GOT3 (cell line): ENCODE results near the gene DNAAF5.
"Not testable (repeated sequence)": the region's sequence is repeated elsewhere in the genome, so short reads cannot be mapped to it uniquely, and the experiment has no call there.

ENCODE experiments used
- DNase-seq: peaks from one replicate; lab custom pipeline; 2025; ENCODE audit warnings: mixed read lengths; lab: John Stamatoyannopoulos, UW

DNAAF5 gene

GRCh38 chr7:730501-731439 lies 4.3 kb downstream of the DNAAF5 start:
- DNase-seq = no peak

GRCh38 chr7:731440-732085 lies 5.1 kb downstream of the DNAAF5 start:
- no peak for DNase-seq

DNA sequence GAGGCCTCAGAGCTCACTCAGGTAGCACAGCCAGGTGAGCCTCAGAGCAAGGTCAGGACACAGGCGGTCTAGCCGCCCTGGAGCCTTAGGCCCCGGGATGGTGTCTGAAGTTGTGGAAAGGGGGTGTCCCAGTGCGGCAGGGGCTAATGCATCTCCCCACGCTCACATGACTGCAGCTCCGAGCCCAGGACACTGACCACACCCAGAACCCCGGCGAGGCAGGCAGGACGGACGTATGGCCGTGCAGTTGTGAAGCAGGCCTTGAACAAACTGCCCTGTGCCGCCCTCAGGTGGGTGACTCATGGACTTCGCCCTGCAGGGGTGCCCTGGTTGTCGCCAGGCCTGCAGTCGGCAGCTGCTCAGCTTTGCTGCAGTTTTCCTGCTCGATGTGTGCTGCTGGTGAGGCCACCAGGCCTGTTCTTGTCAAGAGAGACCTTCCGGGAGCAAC lies 5.6 kb downstream of the DNAAF5 start:
- DNase-seq = no peak

DNA sequence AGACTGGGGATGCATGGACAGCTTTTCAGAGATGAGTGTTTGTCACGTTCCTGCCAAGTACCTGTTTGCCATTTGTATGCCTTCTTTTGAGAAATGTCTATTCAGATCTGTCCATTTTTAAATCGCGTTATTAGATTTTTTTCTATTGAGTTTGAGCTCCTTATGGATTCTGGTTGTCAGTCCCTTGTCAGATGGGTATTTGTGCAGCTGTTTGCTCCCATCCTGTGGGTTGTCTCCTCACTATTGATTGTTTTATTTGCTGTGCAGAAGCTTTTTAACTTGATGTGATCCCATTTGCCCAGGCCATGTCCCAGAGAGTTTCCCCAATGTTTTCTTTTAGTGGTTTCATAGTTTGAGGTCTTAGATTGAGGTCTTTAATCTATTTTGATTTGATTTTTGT lies 6.1 kb downstream of the DNAAF5 start:
- DNase-seq = no peak

GRCh38 chr7:734214-734613 lies 7.7 kb downstream of the DNAAF5 start:
- DNase-seq = no peak

- DNase-seq = no peak
Measured at GRCh38 chr7:734808-735207, 8.3 kb downstream of the DNAAF5 start.

- no peak for DNase-seq
Measured at GRCh38 chr7:738241-738640, 11.7 kb downstream of the DNAAF5 start.

DNA sequence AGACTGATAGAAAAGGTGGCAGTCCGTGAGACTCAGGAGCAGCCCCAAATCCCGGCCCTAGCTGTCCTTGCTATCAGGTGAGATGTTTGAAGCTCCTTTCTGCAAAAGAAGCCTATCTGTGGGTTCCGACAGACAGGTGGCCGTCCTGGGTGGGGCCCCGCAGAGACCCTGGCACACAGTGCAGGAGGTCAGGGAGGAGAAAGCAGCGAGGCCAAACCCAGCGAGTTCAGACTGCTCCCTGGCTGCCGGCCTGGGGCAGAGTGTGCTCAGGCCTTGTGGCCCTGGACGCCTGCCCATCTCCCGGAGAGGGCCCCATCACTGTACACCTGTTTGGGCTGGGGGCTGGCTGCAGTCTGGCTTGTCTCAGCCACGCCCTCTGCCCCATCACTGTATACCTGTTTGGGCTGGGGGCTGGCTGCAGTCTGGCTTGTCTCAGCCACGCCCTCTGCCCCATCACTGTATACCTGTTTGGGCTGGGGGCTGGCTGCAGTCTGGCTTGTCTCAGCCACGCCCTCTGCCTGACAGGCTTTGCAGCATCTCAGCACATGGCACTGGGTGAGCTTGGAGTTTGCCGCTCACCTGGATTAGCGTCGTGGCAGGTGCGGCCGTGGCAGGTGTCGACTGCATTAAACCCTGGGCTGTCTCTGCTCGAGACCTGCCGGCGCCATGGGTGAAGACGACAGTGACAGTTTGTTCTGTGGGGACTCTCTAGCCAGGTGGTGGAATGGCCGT lies 12.4 kb downstream of the DNAAF5 start:
- no peak for DNase-seq

DNA sequence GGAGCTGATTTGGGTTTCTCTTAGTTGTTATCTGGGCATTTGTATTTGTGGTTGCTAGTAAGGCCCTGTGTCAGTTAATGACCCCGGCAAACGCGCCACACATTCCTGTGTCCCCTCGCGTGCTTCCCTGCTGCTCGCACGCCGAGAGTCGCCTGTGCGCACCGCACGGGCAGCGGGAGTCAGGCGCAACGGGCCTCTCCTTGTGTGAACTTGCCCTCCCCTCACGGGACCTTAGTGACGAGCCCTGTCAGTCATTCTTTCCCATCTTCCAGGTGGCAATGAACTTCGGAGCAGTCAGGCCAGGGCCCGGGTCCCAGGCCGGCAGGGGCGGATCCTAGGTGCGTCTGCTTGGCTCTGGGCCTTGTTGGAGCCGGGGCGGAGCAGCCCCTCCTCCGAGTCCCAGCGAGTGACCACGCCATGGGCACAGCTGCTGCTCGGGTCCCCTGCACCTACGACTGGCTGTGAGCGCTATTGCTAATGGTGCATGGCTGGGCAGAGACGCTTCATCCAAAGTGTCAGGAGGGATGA lies 13.0 kb downstream of the DNAAF5 start:
- DNase-seq = no peak

DNA sequence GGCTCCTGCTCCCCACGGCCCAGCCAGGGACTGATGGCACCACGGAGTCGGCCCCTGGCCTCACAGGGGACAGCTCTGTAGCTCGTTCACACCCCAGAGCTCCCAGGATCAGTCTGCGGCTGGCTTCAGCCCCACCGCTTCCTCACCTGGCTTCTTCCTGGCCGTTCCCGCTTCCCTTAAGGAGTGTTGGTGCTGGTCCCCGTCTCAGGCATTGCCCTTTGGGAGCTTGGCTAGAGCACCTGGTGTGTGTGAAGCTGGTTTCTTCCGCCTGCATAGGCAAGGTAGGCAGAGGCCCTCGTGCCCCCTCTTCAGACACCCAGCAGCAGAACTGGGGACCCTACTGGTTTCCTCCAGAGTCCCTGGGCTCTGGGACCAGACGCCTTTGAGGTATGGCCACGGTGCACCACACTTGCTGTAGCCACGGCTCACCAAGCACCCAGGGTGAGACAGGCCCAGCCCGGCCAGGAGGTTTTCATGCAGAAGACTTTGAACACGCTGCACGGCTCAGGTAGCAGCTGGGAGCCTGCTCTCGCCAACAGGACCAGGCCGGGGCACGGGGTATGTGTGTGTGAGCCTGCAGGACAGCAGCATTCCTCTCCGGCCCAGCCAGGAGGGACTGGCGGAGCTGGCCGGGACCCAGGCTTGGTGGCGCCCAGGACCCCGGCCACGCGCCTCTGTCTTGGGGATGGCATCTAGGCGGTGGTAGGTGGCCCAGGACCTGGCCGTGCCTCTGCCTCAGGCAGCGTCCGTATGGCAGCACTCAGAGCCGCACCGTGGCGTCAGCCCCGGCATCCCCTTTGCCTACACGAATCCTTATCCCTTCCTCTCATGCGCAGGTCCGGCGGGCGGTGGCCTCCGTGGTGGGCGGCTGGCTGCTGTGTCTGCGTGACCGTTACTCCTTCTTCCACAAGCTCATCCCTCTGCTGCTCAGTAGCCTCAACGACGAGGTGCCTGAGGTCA lies 13.8 kb downstream of the DNAAF5 start:
- DNase-seq = no peak

DNA sequence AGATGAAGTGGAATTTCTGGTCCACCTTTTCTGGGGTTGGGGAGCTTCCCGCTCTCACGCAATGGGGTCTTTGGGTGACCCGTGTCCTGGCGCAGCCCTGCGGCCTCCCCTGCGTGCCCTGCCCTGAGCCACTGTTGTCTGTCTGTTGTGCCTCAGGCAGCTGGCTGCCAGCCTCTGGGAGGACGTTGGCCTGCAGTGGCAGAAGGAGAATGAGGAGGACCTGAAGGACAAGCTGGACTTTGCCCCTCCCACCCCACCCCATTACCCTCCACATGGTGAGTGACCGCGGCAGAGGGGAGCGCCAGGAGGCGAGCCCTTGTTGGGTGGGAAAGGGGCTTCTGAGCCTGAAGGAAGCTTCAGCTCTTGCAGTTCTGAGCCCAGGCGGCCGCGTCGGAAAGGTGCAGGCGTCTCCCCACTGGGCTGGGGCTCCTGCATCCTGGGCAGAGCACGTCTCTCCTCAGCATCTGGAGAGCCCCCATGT lies 14.7 kb downstream of the DNAAF5 start:
- no peak for DNase-seq

GRCh38 chr7:741850-742249 lies 15.4 kb downstream of the DNAAF5 start:
- DNase-seq = no peak

GRCh38 chr7:742791-743190 lies 16.3 kb downstream of the DNAAF5 start:
- DNase-seq = no peak

GRCh38 chr7:743341-744127 lies 17.0 kb downstream of the DNAAF5 start:
- not testable (repeated sequence) for DNase-seq

DNA sequence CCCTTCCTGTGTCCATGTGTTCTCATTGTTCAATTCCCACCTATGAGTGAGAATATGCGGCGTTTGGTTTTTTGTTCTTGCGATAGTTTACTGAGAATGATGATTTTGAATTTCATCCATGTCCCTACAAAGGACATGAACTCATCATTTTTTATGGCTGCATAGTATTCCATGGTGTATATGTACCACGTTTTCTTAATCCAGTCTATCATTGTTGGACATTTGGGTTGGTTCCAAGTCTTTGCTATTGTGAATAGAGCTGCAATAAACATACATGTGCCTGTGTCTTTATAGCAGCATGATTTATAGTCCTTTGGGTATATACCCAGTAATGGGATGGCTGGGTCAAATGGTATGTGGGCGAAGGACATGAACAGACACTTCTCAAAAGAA lies 17.6 kb downstream of the DNAAF5 start:
- DNase-seq = not testable (repeated sequence)

GRCh38 chr7:744854-745430 lies 18.4 kb downstream of the DNAAF5 start:
- DNase-seq = no peak

- DNase-seq = no peak
Measured at GRCh38 chr7:745431-746154, 19.1 kb downstream of the DNAAF5 start.

DNA sequence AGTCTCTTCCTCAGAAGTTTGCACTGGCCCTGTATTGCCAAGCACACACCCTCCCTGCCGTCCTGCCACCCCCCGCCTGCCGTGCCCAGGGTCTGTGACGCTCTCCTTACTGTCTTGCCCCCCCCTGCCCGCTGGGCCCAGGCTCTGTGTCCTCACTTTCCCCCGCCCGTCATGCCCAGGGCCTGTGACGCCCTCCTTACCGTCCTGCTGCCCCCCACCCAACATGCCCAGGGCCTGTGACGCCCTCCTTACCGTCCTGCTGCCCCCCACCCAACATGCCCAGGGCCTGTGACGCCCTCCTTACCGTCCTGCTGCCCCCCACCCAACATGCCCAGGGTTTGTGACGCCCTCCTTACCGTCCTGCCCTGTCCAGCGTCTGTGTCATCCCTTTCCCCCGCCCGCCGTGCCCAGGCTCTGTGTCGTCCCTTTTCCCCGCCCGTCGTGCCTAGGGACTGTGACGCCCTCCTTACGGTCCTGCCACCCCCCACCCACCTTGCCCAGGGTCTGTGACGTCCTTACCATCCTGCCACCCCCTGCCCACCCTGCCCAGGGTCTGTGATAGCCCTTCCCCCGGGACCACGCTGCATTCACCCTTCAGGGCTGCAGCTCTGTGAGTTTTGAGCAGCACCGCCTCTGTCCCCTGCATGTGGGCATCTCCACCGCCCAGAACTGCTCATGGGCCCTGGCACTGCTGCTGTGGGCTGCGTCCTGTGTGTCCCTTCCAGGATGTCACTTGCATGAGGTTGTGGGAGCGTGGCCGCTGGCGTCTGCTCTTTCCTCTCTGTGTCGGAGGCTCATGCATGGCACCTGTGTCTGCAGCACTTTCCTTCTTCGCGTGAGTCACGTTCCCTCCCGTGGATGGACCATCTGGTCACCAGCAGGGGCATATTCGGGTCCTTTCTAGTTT lies 19.9 kb downstream of the DNAAF5 start:
- no peak for DNase-seq
